GM19193 (cell line): ENCODE measurements around the gene KCNC2.

Source experiments
- POLR2A ChIP-seq: IDR thresholded peaks from 4 replicates; pipeline ENCODE4 v1.6.1; 2011; ENCODE audit not compliant: insufficient read depth, insufficient read length; ENCODE audit errors: extremely low read depth

The KCNC2 gene

DNA sequence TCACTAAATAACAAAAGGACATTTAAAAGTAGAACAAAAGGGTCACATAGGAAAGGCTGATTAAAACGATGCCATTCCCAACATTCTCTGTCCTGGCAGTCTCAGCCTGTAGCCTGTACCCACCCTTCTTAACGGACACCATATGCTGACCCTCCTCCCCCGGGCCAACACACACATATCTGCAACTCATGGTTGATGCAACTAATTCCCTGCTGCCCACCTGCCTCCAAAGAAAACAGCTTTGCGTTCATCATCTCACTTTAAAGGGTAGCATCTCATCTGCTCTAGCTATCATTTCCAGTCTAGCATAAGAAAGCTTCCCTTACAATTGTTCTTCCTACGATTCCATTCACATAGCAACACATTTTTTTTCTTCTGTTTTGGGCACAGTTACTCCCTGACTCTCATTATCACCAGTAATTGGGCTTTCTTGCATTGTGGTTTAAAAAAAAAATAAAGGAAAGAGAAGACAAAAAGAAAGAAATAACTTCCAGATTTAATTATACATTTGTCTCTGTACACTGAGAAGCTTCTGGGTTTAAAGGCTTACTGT lies 92.9 kb downstream of the KCNC2 start:
- no peak for TF ChIP-seq POLR2A

DNA sequence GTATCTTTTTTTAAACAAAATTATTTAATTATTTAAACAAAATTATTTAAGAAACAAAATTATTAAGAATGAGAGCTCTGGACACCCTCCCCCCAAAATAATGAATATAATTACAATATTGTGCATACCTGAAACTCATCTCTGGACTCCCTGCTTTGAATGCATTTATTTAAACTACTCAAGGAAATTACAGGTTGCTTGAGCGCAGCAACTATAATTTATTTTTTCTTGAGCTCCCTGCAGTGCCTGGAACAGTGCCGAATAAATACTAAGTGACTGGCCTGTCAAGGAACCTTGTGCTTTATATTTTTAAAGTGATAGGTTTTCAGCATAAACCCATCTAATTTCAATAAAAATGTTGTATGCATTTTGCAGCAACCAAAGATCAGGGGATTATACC lies 93.9 kb downstream of the KCNC2 start:
- TF ChIP-seq POLR2A, result no peak

DNA sequence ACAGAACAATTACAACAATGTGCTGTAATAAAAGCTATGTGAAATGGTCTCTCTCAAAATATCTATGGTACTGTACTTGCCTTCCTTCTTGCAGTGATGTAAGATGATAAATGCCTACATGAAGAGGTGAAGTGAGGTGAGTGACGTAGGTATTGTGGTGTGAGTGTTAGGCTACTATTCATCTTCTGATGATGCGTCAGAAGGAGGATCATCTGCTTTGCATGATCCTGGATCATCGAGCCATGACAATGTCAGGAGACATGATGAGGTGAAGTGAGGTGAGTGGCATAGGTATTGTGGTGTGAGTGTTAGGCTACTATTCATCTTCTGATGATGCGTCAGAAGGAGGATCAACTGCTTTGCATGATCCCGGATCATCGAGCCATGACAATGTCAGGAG lies 105.8 kb downstream of the KCNC2 start:
- TF ChIP-seq POLR2A, result no peak

DNA sequence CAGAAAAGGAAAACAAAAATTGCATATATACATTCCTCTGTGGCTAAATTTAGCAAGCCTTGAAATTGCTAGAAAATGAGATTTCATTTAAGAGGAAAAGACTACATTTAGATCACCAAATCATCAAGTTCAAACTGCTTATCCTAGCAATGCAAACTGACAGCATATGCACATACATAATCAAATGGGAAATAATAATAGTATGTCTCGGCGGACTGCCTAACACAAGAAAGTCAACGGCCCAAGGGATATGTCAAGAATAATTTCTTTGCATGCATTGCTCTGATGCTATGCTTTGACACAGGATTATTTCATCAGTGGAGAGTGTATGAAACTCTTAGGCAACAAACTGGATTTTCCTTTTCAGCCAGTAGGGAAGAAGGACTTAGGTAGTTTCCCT lies 107.9 kb downstream of the KCNC2 start:
- no peak for TF ChIP-seq POLR2A

DNA sequence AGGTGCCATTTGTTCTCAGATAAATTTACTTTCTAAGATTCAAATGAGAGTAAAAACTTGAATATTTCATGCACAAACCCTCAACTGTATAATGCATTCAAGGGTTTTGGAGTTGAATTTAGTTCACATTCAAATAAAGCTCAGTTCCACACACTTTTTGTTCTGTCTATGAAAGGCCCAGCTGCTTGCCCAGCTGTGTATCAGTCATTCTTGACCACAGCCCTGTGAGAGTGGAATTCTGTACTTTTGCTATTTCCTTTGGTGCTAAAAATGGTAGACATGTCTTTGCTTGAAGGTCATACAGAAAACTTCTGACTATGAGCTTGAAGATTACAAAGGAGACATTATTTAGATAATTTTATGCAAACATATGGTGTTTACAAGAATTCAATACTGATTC lies 110.4 kb downstream of the KCNC2 start:
- TF ChIP-seq POLR2A, result no peak

DNA sequence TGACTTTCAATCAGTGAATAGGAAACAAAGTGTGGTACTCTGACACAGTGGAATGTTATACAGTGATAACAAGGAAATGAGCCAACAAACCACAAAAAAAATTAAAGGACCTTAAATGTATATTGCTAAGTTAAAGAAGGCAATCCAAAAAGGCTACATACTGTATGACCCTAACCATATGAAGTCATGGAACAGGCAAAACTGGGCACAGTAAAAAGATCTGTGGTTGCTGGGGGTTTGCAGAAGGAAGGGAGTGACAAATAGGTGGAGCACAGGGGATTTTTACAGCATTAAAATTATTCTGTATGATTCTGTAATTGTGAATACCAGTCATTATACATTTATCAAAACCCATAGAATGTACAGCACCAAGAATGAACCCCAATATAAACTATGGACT lies 112.6 kb downstream of the KCNC2 start:
- TF ChIP-seq POLR2A, result no peak

DNA sequence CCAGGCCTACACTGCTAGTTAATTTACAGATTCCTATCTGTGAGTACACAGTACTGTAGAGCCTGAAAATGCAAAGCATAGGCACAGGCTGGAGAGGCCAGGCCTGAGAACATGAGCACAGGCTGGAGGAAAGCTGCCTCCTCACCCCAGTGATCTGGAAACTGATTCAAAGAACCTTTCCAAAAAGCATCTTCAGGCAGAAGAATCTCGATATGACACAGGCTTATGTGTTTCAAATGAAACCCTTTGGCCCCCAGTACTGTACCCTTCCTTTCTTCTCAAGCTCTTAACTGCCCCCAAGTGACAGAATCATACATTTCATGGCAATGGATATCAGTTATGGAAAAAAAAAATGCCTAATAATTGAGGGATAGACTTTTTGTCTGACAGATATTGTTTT lies 122.0 kb downstream of the KCNC2 start:
- no peak for TF ChIP-seq POLR2A

DNA sequence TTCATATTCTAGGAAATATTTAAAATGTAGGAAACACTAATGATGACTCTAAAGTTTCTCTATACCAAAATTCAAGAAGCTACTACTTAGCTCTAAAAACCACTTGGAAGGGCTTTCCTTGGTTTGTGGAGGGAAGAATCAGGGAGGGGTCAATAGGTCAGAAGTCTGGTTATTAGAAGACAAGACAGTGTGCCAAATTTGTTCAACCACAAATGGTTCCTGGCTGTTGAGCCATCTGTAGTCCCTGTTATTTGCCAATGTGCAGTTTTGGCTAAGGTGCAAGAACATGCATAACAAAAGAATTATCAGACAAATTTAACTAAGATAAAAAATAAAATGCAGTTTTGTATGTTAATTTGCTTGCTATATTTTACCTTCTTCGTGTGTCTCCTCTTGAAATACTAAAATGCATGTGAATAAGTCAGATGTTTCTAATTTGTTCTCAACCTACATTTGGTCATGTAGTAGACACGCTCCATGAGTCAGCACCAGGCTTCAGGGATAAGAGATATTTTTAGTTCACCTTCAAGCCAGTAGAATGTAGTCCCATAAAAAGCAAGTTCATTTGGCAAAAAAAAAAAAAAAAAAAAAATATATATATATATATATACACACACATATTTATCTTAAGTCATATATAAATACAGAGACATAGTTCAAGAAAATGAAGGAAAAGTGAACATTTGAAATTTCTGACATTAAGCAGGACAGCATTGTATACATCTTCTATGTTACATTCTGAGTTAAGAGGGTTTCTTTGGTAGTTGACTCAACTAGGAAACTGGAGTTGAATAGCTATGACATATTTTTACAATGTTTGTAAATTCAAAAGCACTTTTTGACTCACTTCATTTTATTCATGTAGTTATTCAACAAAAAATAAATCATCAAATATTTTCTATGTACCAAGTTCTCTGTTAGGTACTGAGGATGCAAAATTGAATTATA lies 123.3 kb downstream of the KCNC2 start:
- TF ChIP-seq POLR2A, result no peak

DNA sequence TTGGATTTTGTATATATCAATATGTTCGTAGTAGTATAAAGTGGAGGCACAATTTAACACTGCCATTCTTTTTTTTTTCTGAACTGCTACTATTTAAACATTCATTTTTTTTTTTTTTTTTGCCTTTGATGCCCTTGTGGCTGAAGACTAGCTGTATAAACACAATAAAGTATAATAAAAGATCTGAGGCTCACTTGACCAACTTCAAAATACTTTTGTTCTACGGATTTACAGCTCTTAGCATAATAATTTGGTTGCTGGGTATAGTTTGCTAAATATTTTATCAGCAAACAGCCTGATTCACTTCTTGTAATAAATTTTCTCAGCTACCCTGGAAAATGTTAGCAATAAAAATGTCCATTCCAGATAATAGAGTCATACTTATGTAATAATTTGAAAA lies 128.3 kb downstream of the KCNC2 start:
- TF ChIP-seq POLR2A, result no peak

DNA sequence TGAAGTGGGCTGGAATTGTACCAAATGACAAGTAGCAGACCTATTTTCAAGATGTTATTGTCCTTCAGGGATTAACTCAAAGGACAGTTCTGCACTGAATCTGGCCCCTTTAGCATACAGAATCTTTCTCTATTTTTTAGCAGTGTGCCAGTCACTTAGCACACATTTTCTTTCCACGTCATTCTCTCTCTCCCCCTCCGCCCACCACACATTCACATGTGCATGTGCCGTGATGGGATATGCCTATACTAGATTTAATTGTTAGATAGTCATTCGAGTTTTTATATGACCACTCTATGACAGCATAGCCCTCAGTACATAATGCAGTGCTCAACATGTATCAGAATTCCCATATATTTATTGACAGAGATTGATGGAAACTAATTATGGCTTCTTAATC lies 129.1 kb downstream of the KCNC2 start:
- TF ChIP-seq POLR2A, result no peak

DNA sequence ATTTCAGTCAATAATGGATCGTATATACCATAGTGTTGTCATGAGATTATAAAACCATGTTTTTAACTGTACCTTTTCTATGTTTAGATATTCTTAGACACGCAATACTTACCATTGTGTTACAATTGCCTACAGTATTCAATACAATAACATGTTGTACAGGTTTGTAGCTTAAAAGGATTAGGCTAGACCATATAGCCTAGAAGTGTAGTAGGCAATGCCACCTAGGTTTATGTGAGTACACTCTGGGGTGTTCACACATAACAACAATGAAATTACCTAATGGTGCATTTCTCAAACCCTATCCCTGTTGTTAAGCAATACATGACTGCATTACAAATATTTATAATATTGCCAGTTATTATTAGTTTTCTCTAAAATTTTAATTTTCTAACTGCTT lies 144.2 kb downstream of the KCNC2 start:
- TF ChIP-seq POLR2A, result no peak

DNA sequence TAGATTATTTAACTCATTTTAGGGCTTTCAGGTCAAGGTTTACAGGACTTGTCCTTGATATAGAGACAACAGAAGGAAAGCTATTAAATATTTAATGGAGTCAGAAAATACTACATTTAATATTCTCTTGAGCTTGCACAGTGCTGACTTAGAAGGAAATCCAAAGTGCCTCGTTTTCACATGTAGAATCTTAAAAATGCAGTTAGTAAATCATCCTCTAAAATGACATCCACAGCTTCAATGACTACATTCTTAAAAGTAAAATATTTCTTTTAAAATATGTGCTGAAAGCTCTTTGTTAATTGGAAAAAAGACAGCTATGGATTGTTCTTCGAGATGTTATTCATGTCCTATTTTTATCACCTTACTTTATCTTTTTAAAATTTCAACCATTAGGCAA lies 146.9 kb downstream of the KCNC2 start:
- TF ChIP-seq POLR2A, result no peak

DNA sequence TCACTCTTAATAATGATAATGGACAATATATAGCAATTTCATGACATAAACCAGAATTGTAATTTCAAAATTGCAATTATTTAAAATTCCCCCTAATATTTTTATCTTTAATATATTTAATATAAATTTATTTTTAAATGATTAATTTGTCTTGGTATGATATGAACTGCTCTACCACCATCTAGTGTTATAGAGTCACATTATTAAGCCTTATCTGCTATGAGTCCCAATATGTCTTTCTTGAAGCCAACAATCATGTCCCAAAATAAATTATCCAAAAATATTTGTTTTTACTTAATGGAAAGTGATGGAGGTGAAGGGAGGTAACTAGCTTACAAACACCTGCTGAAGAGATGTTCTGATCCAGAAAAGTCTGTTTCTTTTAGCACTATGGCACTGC lies 151.4 kb downstream of the KCNC2 start:
- TF ChIP-seq POLR2A, result no peak

DNA sequence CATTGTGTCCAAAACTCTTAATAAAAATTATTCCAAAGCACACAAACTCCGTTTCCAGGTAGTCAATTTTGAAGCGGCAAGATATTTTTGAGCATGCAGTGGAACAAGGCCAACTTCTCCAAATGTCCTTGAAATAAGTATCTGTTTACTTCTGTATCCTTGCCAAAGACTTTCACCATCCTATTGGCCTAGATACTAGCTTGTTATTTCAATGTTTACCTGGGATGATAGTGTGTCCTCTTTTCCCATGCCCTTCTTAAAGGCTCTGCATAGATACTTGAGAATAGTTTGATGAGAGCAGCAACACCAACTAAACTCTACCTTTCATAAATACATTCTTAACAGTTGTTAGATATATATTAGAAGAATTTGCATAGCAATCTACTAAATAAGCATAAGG lies 160.9 kb downstream of the KCNC2 start:
- no peak for TF ChIP-seq POLR2A

DNA sequence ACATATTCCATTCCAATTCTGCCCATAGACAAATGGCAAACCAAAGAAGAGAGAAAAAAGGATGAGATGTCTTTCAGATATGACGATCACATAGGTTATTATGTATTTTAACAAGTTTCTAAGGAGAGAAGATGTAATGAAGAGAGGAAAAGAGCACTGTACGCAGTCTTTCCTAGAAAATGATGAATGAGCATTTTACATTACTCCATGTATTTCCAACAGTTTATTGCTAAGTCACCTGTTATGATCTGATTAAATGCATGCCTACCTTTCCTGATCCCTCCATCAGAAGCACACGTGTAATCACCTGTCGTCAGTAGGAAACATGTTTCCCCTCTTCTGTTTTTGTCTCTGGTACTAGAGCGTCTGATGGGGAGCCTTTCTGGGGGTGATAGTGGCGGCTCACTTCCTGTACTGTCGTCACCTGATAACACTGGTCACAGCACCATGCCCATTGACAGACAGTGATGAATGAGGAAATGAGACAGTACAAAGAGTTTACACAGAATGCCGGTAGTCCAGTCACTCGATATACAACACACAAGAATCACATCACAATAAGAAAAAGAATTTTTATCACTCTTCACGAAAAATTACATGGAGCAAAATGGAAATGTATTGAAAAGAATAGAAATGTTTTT lies 161.6 kb downstream of the KCNC2 start:
- TF ChIP-seq POLR2A, result no peak

DNA sequence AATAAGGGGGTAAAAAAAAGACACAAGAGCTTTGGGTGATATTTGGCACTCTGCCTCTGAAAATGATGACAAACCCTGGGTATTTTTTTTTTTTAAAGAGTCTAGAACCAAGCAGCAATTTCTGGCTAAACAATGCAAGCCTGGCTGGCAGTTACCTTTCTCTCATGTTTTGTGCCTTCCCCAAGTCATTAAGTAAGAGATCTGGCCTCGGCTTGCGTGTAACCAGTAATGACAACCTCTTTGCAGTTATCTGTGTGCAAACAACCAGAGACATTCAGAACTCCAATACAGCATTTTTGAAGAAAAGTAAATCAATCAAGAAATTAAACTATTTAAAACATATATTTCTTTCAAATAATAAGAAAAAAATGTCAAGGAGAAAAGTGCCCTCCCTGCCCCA lies 167.5 kb downstream of the KCNC2 start:
- TF ChIP-seq POLR2A, result no peak
